ENCODE measurements around the gene UPK1A.

UPK1A gene

GRCh38 chr19:35712567-35713505 lies 46.5 kb downstream of the UPK1A start:
- Histone ChIP-seq H3K4me1 (ENCODE audit: low read length) (peaks cover 68% of the 10 kb centered on the region), H4K20me1 (ENCODE audit: insufficient read depth, low read length) (no peaks in the 10 kb centered on the region), H3K4me2 (ENCODE audit: low read length) (peak overlapping the region; percentile 83), H3K36me3 (replicated peaks; ENCODE audit: low read depth, low read length) (no peaks in the 10 kb centered on the region), H3K79me2 (ENCODE audit: low read length) (peaks cover 4% of the 10 kb centered on the region; the same call in 1 of the 2 replicates), H3K4me3 (ENCODE audit: low read length) (peak overlapping the region; percentile 78), H3K9ac (ENCODE audit: low read length) (peak overlapping the region; percentile 77), H3K27ac (ENCODE audit: low read length) (peak overlapping the region; percentile 91), H2AFZ (ENCODE audit: low read depth, low read length) (no peak overlapping the region), H3K9me3 (ENCODE audit: insufficient read depth, low read length) (no peaks in the 10 kb centered on the region), H3K27me3 (ENCODE audit: low read depth, low read length) (no peaks in the 10 kb centered on the region)
- no peak for TF ChIP-seq CTCF (IDR thresholded peaks at IDR 0.05; ENCODE audit: low read depth, low read length)
- TF ChIP-seq EZH2phosphoT487 (IDR thresholded peaks at IDR 0.05; ENCODE audit: low read depth) = no peak

GRCh38 chr19:35713506-35713850 lies 47.2 kb downstream of the UPK1A start:
- peak overlapping the region; percentile 91 for H3K27ac ChIP-seq (ENCODE audit: low read length)
- no peaks in the 10 kb centered on the region for H3K9me3 ChIP-seq (ENCODE audit: insufficient read depth, low read length)
- peaks cover under 1% of the 10 kb centered on the region; the same call in 1 of the 2 replicates for H4K20me1 ChIP-seq (ENCODE audit: insufficient read depth, low read length)
- H3K4me2 ChIP-seq (ENCODE audit: low read length) = peak overlapping the region; percentile 83
- peaks cover 10% of the 10 kb centered on the region for H3K79me2 ChIP-seq (ENCODE audit: low read length)
- no peak for TF ChIP-seq EZH2phosphoT487 (IDR thresholded peaks at IDR 0.05; ENCODE audit: low read depth)
- no peak for TF ChIP-seq CTCF (IDR thresholded peaks at IDR 0.05; ENCODE audit: low read depth, low read length)
- H3K27me3 ChIP-seq (ENCODE audit: low read depth, low read length) = no peaks in the 10 kb centered on the region
- peak overlapping the region; percentile 77 for H3K9ac ChIP-seq (ENCODE audit: low read length)
- H3K36me3 ChIP-seq (replicated peaks; ENCODE audit: low read depth, low read length) = no peaks in the 10 kb centered on the region
- peaks cover 68% of the 10 kb centered on the region for H3K4me1 ChIP-seq (ENCODE audit: low read length)
- peak overlapping the region; percentile 78 for H3K4me3 ChIP-seq (ENCODE audit: low read length)
- H2AFZ ChIP-seq (ENCODE audit: low read depth, low read length) = no peak overlapping the region

GRCh38 chr19:35713904-35714495 lies 47.7 kb downstream of the UPK1A start:
- Histone ChIP-seq H3K27ac (ENCODE audit: low read length) (peak overlapping the region; percentile 91), H3K4me2 (ENCODE audit: low read length) (peak overlapping the region; percentile 83), H3K4me1 (ENCODE audit: low read length) (peaks cover 71% of the 10 kb centered on the region), H3K36me3 (replicated peaks; ENCODE audit: low read depth, low read length) (no peaks in the 10 kb centered on the region), H3K9ac (ENCODE audit: low read length) (peak overlapping the region; percentile 77), H3K4me3 (ENCODE audit: low read length) (peak overlapping the region; percentile 78), H3K79me2 (ENCODE audit: low read length) (peaks cover 16% of the 10 kb centered on the region), H3K27me3 (ENCODE audit: low read depth, low read length) (no peaks in the 10 kb centered on the region), H4K20me1 (ENCODE audit: insufficient read depth, low read length) (peaks cover 6% of the 10 kb centered on the region), H2AFZ (ENCODE audit: low read depth, low read length) (no peak overlapping the region), H3K9me3 (ENCODE audit: insufficient read depth, low read length) (no peaks in the 10 kb centered on the region)
- no peak for TF ChIP-seq CTCF (IDR thresholded peaks at IDR 0.05; ENCODE audit: low read depth, low read length)
- no peak for TF ChIP-seq EZH2phosphoT487 (IDR thresholded peaks at IDR 0.05; ENCODE audit: low read depth)
